HEK293 (cell line): ENCODE measurements around the gene CALHM2.

Experiments
- CTCF ChIA-PET: fragments of 350-600 bp; formaldehyde crosslinking; extraction: SDS; loops from one replicate; lab custom pipeline; 2021; ENCODE audit warnings: antibody characterized with exemption; lab: Yijun Ruan, JAX
- POLR2A ChIA-PET: fragments of 300-600 bp; formaldehyde crosslinking; extraction: SDS; loops from one replicate; lab custom pipeline; 2020; ENCODE audit warnings: antibody characterized with exemption, inconsistent platforms; lab: Yijun Ruan, JAX
- H3K27ac ChIP-seq: fragments of 200-500 bp; sonication (Bioruptor generic); 2 replicates; pipeline ENCODE4 v1.5.1; 2014; ENCODE audit warnings: low read depth, low read length, control low read depth, inconsistent platforms; ENCODE audit errors: extremely low read depth
- H3K36me3 ChIP-seq, 2 experiments: fragments of 200-500 bp in 1 of 2; sonication (Bioruptor generic) in 1 of 2; 1 replicate in 1 of 2; 2 replicates in 1 of 2; pipeline ENCODE4 v1.5.1; 2014 to 2017; ENCODE audit warnings: inconsistent platforms in 2 of 2, low read length in 2 of 2; ENCODE audit not compliant: control insufficient read depth in 2 of 2, insufficient read depth in 1 of 2
- H3K4me1 ChIP-seq: fragments of 200-500 bp; sonication (Bioruptor generic); 2 replicates; pipeline ENCODE4 v1.5.1; 2014; ENCODE audit warnings: mild to moderate bottlenecking, low read length, inconsistent platforms; ENCODE audit not compliant: control insufficient read depth, insufficient read depth
- H3K4me3 ChIP-seq: 2 replicates; pipeline ENCODE4 v1.5.1; 2011; ENCODE audit warnings: low read depth, mild to moderate bottlenecking, control low read depth, low read length, moderate library complexity
- H3K9me3 ChIP-seq: fragments of 200-500 bp; sonication (Bioruptor generic); 2 replicates; pipeline ENCODE4 v1.5.1; 2014; ENCODE audit warnings: low read depth, low read length, inconsistent platforms; ENCODE audit not compliant: control insufficient read depth, insufficient read depth
- OSR2 ChIP-seq: fragments of 450-650 bp; formaldehyde crosslinking; IDR thresholded peaks from 2 replicates; pipeline ENCODE4 v1.5.1; 2016; ENCODE audit warnings: missing biosample characterization, missing genetic modification characterization
- PRDM2 ChIP-seq: fragments of 450-650 bp; formaldehyde crosslinking; IDR thresholded peaks from 2 replicates; pipeline ENCODE4 v1.5.1; 2016; ENCODE audit warnings: missing biosample characterization, missing genetic modification characterization, borderline replicate concordance
- RBAK ChIP-seq: fragments of 450-650 bp; formaldehyde crosslinking; IDR thresholded peaks from 2 replicates; pipeline ENCODE4 v1.5.1; 2016; ENCODE audit warnings: missing biosample characterization, missing genetic modification characterization
- SCRT1 ChIP-seq: fragments of 450-650 bp; formaldehyde crosslinking; IDR thresholded peaks from 2 replicates; pipeline ENCODE4 v1.5.1; 2016; ENCODE audit warnings: missing biosample characterization, missing genetic modification characterization, borderline replicate concordance
- SETDB1 ChIP-seq: IDR thresholded peaks from one replicate; pipeline ENCODE4 v1.6.1; 2017; ENCODE audit warnings: mild to moderate bottlenecking, low read length, moderate library complexity, mixed read lengths; ENCODE audit not compliant: insufficient read length
- SP2 ChIP-seq: fragments of 450-650 bp; formaldehyde crosslinking; IDR thresholded peaks from 2 replicates; pipeline ENCODE4 v1.5.1; 2016; ENCODE audit warnings: missing biosample characterization, missing genetic modification characterization
- SP7 ChIP-seq: fragments of 450-650 bp; formaldehyde crosslinking; IDR thresholded peaks from 2 replicates; pipeline ENCODE4 v1.5.1; 2016; ENCODE audit warnings: missing biosample characterization, missing genetic modification characterization
- YY2 ChIP-seq: fragments of 450-650 bp; formaldehyde crosslinking; IDR thresholded peaks from 2 replicates; pipeline ENCODE4 v1.5.1; 2016; ENCODE audit warnings: missing biosample characterization, missing genetic modification characterization
- ZBTB11 ChIP-seq: fragments of 450-650 bp; formaldehyde crosslinking; conservative IDR thresholded peaks from 2 replicates; pipeline ENCODE4 v1.5.1; 2016; ENCODE audit warnings: low read depth, missing biosample characterization, missing genetic modification characterization
- ZBTB48 ChIP-seq: fragments of 450-650 bp; formaldehyde crosslinking; IDR thresholded peaks from 2 replicates; pipeline ENCODE4 v1.5.1; 2016; ENCODE audit warnings: missing biosample characterization, missing genetic modification characterization
- ZNF121 ChIP-seq: fragments of 450-650 bp; formaldehyde crosslinking; IDR thresholded peaks from 2 replicates; pipeline ENCODE4 v1.5.1; 2016; ENCODE audit warnings: missing biosample characterization, missing genetic modification characterization
- ZNF16 ChIP-seq: fragments of 450-650 bp; formaldehyde crosslinking; IDR thresholded peaks from 2 replicates; pipeline ENCODE4 v1.5.1; 2016; ENCODE audit warnings: low read depth, missing biosample characterization, missing genetic modification characterization
- ZNF23 ChIP-seq: fragments of 450-650 bp; formaldehyde crosslinking; IDR thresholded peaks from 2 replicates; pipeline ENCODE4 v1.5.1; 2016; ENCODE audit warnings: missing biosample characterization, missing genetic modification characterization, borderline replicate concordance
- ZNF341 ChIP-seq: fragments of 450-650 bp; formaldehyde crosslinking; IDR thresholded peaks from 2 replicates; pipeline ENCODE4; 2016; ENCODE audit warnings: low read depth, missing biosample characterization, missing genetic modification characterization
- ZNF391 ChIP-seq: fragments of 450-650 bp; formaldehyde crosslinking; IDR thresholded peaks from 2 replicates; pipeline ENCODE4 v1.5.1; 2016; ENCODE audit warnings: low read depth, missing biosample characterization, missing genetic modification characterization, borderline replicate concordance
- ZNF394 ChIP-seq: fragments of 450-650 bp; formaldehyde crosslinking; IDR thresholded peaks from 2 replicates; pipeline ENCODE4 v1.5.1; 2016; ENCODE audit warnings: missing biosample characterization, missing genetic modification characterization, mild to moderate bottlenecking, moderate library complexity, borderline replicate concordance
- ZNF398 ChIP-seq: fragments of 450-650 bp; formaldehyde crosslinking; IDR thresholded peaks from 2 replicates; pipeline ENCODE4 v1.5.1; 2017; ENCODE audit warnings: missing biosample characterization, missing genetic modification characterization
- ZNF416 ChIP-seq: fragments of 450-650 bp; formaldehyde crosslinking; IDR thresholded peaks from 2 replicates; pipeline ENCODE4 v1.5.1; 2016; ENCODE audit warnings: missing biosample characterization, missing genetic modification characterization
- ZNF521 ChIP-seq: fragments of 450-650 bp; formaldehyde crosslinking; IDR thresholded peaks from 2 replicates; pipeline ENCODE4 v1.5.1; 2017; ENCODE audit warnings: missing biosample characterization, mild to moderate bottlenecking, missing genetic modification characterization
- ZNF585B ChIP-seq: fragments of 450-650 bp; formaldehyde crosslinking; IDR thresholded peaks from 2 replicates; pipeline ENCODE4 v1.5.1; 2016; ENCODE audit warnings: missing biosample characterization, missing genetic modification characterization
- ZNF626 ChIP-seq: fragments of 450-650 bp; sonication (Bioruptor Pico); formaldehyde crosslinking; IDR thresholded peaks from 2 replicates; pipeline ENCODE4 v1.5.1; 2018; ENCODE audit warnings: missing biosample characterization, missing genetic modification characterization, inconsistent platforms
- ZNF677 ChIP-seq: fragments of 450-650 bp; IDR thresholded peaks from 2 replicates; pipeline ENCODE4 v1.5.0; 2018; ENCODE audit warnings: missing biosample characterization, mild to moderate bottlenecking, missing genetic modification characterization, moderate library complexity
- ZNF701 ChIP-seq: fragments of 450-650 bp; formaldehyde crosslinking; IDR thresholded peaks from 2 replicates; pipeline ENCODE4 v1.5.1; 2016; ENCODE audit warnings: missing biosample characterization, missing genetic modification characterization

CALHM2 gene

GRCh38 chr10:103445366-103445765 is 6.8 kb downstream of the CALHM2 start:
- Histone ChIP-seq H3K36me3 (peaks cover 16 to 92% of the 10 kb centered on the region in 2 experiments; a peak in 2 of 3 replicates), H3K4me1 (no peaks in the 10 kb centered on the region)
- CTCF ChIA-PET, result interaction anchor here (0.7 kb wide), 1 partner anchor 29 kb away, joined by 3 read pairs; no protein-coding TSS in a partner anchor
- TF ChIP-seq SP2 (no peak), ZNF23 (no peak), ZNF521 (no peak)
- TF ChIP-seq, all 188 proteins: peak for 0
- POLR2A ChIA-PET, result interaction anchor here (0.5 kb wide), 1 partner anchor 16 kb away, joined by 3 read pairs; no protein-coding TSS in a partner anchor
- Histone ChIP-seq H3K9me3 (no peaks in the 10 kb centered on the region), H3K27ac (no peak overlapping the region), H3K4me3 (no peak overlapping the region)

GRCh38 chr10:103444478-103444877 is 7.7 kb downstream of the CALHM2 start:
- no peaks in the 10 kb centered on the region for H3K4me1 ChIP-seq
- no peak overlapping the region for H3K27ac ChIP-seq
- H3K9me3 ChIP-seq, result no peaks in the 10 kb centered on the region
- no peak overlapping the region for H3K4me3 ChIP-seq
- ChIA-PET POLR2A (interaction anchor here (0.6 kb wide), 1 partner anchor 19 kb away, joined by 4 read pairs; no protein-coding TSS in a partner anchor), CTCF (no interaction called here)
- H3K36me3 ChIP-seq, result peaks cover 19 to 92% of the 10 kb centered on the region in 2 experiments; a peak in 2 of 3 replicates
- TF ChIP-seq ZNF626 (no peak), ZNF391 (no peak), ZNF341 (tag by site-specific recombination) (no peak), ZNF398 (tag by site-specific recombination) (no peak), ZBTB48 (tag by site-specific recombination) (no peak), ZNF585B (tag by site-specific recombination) (no peak), PRDM2 (tag by site-specific recombination) (no peak), SP7 (tag by site-specific recombination) (no peak), OSR2 (tag by site-specific recombination) (no peak), SETDB1 (no peak), ZBTB11 (no peak), ZNF16 (tag by site-specific recombination) (no peak), ZNF416 (no peak), ZNF121 (no peak), ZNF677 (tag by site-specific recombination) (no peak), SCRT1 (tag by site-specific recombination) (no peak), ZNF394 (tag by site-specific recombination) (no peak), RBAK (tag by site-specific recombination) (no peak), YY2 (tag by site-specific recombination) (no peak), ZNF701 (tag by site-specific recombination) (no peak)
